ENCODE measurements around the gene HERC6. TPM values are rescaled to one million over a fixed set of nuclear protein-coding genes. Genes with fewer than 3 reads are reported as not detected.

HERC6 gene
- total RNA-seq, 6 donors from 2014 or later, result 6.7 to 27.2 (median 13.1) TPM

GRCh38 chr4:88350786-88351185 lies 27.9 kb upstream of the HERC6 start:
- Histone ChIP-seq H3K4me3 (no peak overlapping the region), H3K4me1 (peaks cover 0 to 8% (median 0%) of the 10 kb centered on the region in 4 donors), H3K36me3 (no peaks in the 10 kb centered on the region), H3K9me3 (peaks cover 0 to 4% (median 0%) of the 10 kb centered on the region in 4 donors), H3K27me3 (no peaks in the 10 kb centered on the region), H3K27ac (no peak overlapping the region)
- no peak for TF ChIP-seq POLR2A (IDR thresholded peaks at IDR 0.05)
- no peak for TF ChIP-seq POLR2AphosphoS5 (IDR thresholded peaks at IDR 0.05)
- no peak for TF ChIP-seq EP300 (IDR thresholded peaks at IDR 0.05)
- no peak for TF ChIP-seq CTCF (IDR thresholded peaks at IDR 0.05)
- ATAC-seq (ENCODE audit: low FRiP score in 2 of 2) (no peak), DNase-seq (no peak)
- 87 to 92% methylated on average over 4 of the region's 4 CpGs for WGBS, 2 donors

- Histone ChIP-seq H3K9me3 (peaks cover 0 to 4% (median 0%) of the 10 kb centered on the region in 4 donors), H3K27me3 (no peaks in the 10 kb centered on the region), H3K4me1 (peaks cover 0 to 8% (median 0%) of the 10 kb centered on the region in 4 donors), H3K27ac (peak overlapping the region in 2 of 4 donors; percentile 2 to 8), H3K36me3 (no peaks in the 10 kb centered on the region), H3K4me3 (no peak overlapping the region)
- TF ChIP-seq CTCF (IDR thresholded peaks at IDR 0.05) (peak in 1 of 6 experiments; percentile 6), EP300 (IDR thresholded peaks at IDR 0.05) (no peak)
- DNase-seq, result no peak
- no peak for ATAC-seq (ENCODE audit: low FRiP score in 2 of 2)
- WGBS, 2 donors, result 51 to 59% methylated on average over 3 of the region's 3 CpGs
Measured at GRCh38 chr4:88352062-88352740, 26.5 kb upstream of the HERC6 start.

- peaks cover 0 to 8% (median 0%) of the 10 kb centered on the region in 4 donors for H3K4me1 ChIP-seq
- H3K27me3 ChIP-seq, result no peaks in the 10 kb centered on the region
- TF ChIP-seq CTCF (IDR thresholded peaks at IDR 0.05) (no peak), POLR2AphosphoS5 (IDR thresholded peaks at IDR 0.05) (no peak), EP300 (IDR thresholded peaks at IDR 0.05) (no peak), POLR2A (IDR thresholded peaks at IDR 0.05) (no peak)
- H3K27ac ChIP-seq, result no peak overlapping the region
- no peaks in the 10 kb centered on the region for H3K36me3 ChIP-seq
- H3K4me3 ChIP-seq, result no peak overlapping the region
- no peak for ATAC-seq (ENCODE audit: low FRiP score in 2 of 2)
- H3K9me3 ChIP-seq, result peaks cover 0 to 4% (median 0%) of the 10 kb centered on the region in 4 donors
- DNase-seq, result no peak
Measured at GRCh38 chr4:88353324-88353723, 25.3 kb upstream of the HERC6 start.

- H3K36me3 ChIP-seq, result no peaks in the 10 kb centered on the region
- H3K4me3 ChIP-seq, result no peak overlapping the region
- ATAC-seq (ENCODE audit: low FRiP score in 2 of 2) (no peak), DNase-seq (no peak)
- peaks cover 0 to 6% (median 0%) of the 10 kb centered on the region in 4 donors for H3K4me1 ChIP-seq
- H3K9me3 ChIP-seq, result peaks cover 0 to 4% (median 0%) of the 10 kb centered on the region in 4 donors
- TF ChIP-seq EP300 (IDR thresholded peaks at IDR 0.05) (no peak), POLR2A (IDR thresholded peaks at IDR 0.05) (no peak), CTCF (IDR thresholded peaks at IDR 0.05) (no peak), POLR2AphosphoS5 (IDR thresholded peaks at IDR 0.05) (no peak)
- no peak overlapping the region for H3K27ac ChIP-seq
- no peaks in the 10 kb centered on the region for H3K27me3 ChIP-seq
Measured at GRCh38 chr4:88356771-88357170, 21.9 kb upstream of the HERC6 start.

- Histone ChIP-seq H3K27ac (no peak overlapping the region), H3K4me3 (no peak overlapping the region), H3K27me3 (no peaks in the 10 kb centered on the region), H3K4me1 (peaks cover 0 to 1% (median 0%) of the 10 kb centered on the region in 4 donors), H3K36me3 (no peaks in the 10 kb centered on the region), H3K9me3 (peaks cover 0 to 4% (median 0%) of the 10 kb centered on the region in 4 donors)
- no peak for DNase-seq
- WGBS, 2 donors, result 95 to 98% methylated on average over 4 of the region's 4 CpGs
- TF ChIP-seq EP300 (IDR thresholded peaks at IDR 0.05) (no peak), POLR2AphosphoS5 (IDR thresholded peaks at IDR 0.05) (no peak), POLR2A (IDR thresholded peaks at IDR 0.05) (no peak), CTCF (IDR thresholded peaks at IDR 0.05) (no peak)
- ATAC-seq (ENCODE audit: low FRiP score in 2 of 2), result no peak
Measured at GRCh38 chr4:88357262-88357661, 21.4 kb upstream of the HERC6 start.

Data from upper lobe of left lung (tissue), 6 donors.